ENCODE data around the gene SUMO3. TPM values are rescaled to one million over a fixed set of nuclear protein-coding genes. Genes with fewer than 3 reads are reported as not detected.

SUMO3 gene
- total and polyA plus RNA-seq, 2 of the 8 experiments (the other 6 are each of a cell fraction or from before 2014, with no cell fraction given): 96.8 to 101 TPM

GRCh38 chr21:44867464-44867863, 49.6 kb upstream of the SUMO3 start:
- Histone ChIP-seq H4K91ac (replicated peaks; ENCODE audit: insufficient read length, low read length) (no peak overlapping the region), H3K9me3 (ENCODE audit: insufficient read depth in 2 of 2, low read depth in 1 of 2, low read length in 1 of 2) (no peaks in the 10 kb centered on the region), H2BK15ac (ENCODE audit: low read length) (no peak overlapping the region), H3K36me3 (ENCODE audit: control insufficient read depth in 2 of 4, insufficient read depth in 4 of 4, low read length in 3 of 4) (peaks cover 5 to 8% (median 7%) of the 10 kb centered on the region in 4 experiments; a peak in 7 of 8 replicates), H2BK20ac (ENCODE audit: low read length) (no peak overlapping the region), H3K18ac (ENCODE audit: extremely low read depth, low read length) (no peak overlapping the region), H3K79me2 (ENCODE audit: control insufficient read depth in 1 of 2, insufficient read depth in 2 of 2, low read length in 2 of 2) (peaks cover 54 to 97% of the 10 kb centered on the region in 2 experiments), H2BK5ac (ENCODE audit: low read depth, low read length) (no peak overlapping the region), H3K4ac (replicated peaks; ENCODE audit: insufficient read length, low read depth, low read length) (no peak overlapping the region), H3K56ac (replicated peaks; ENCODE audit: insufficient read length, low read depth, low read length) (no peak overlapping the region), H3K27me3 (replicated peaks in 1 of 4; ENCODE audit: control insufficient read depth in 3 of 4, extremely low read depth in 1 of 4, insufficient read depth in 3 of 4, low read length in 3 of 4) (no peaks in the 10 kb centered on the region; a peak in 1 of 7 replicates), H2AK5ac (ENCODE audit: low read depth, low read length) (no peak overlapping the region), H2BK120ac (replicated peaks; ENCODE audit: low read depth, low read length) (no peak overlapping the region), H3K9ac (replicated peaks in 1 of 4; ENCODE audit: extremely low read depth in 1 of 4, low read depth in 3 of 4, low read length in 3 of 4) (no peak overlapping the region), H3K27ac (ENCODE audit: low read depth, low read length) (no peak overlapping the region), H4K20me1 (replicated peaks in 1 of 2; ENCODE audit: control insufficient read depth in 1 of 2, insufficient read depth in 2 of 2, low read length in 2 of 2) (peaks cover 25 to 59% of the 10 kb centered on the region in 2 experiments), H4K5ac (ENCODE audit: insufficient read length, low read depth, low read length) (no peak overlapping the region), H3K4me1 (replicated peaks in 1 of 4; ENCODE audit: control insufficient read depth in 3 of 4, insufficient read depth in 4 of 4, low read length in 3 of 4) (peaks cover 6 to 16% (median 13%) of the 10 kb centered on the region in 4 experiments), H3K4me3 (ENCODE audit: extremely low read depth in 1 of 4, insufficient read depth in 2 of 4, low read depth in 3 of 4, low read length in 4 of 4) (no peak overlapping the region), H4K8ac (ENCODE audit: extremely low read depth, insufficient read depth, low read length) (no peak overlapping the region), H3K79me1 (ENCODE audit: low read depth, low read length) (peaks cover 36% of the 10 kb centered on the region), H2AFZ (ENCODE audit: low read length) (no peak overlapping the region), H3K4me2 (ENCODE audit: insufficient read depth in 1 of 2, low read depth in 2 of 2, low read length in 2 of 2) (peak overlapping the region in 1 of 2 experiments; percentile 26; a peak in 1 of 4 replicates), H3K23ac (ENCODE audit: insufficient read length) (no peak overlapping the region), H2BK12ac (ENCODE audit: low read depth, low read length) (no peak overlapping the region), H3K14ac (ENCODE audit: insufficient read length) (no peak overlapping the region), H3K23me2 (ENCODE audit: low read depth, low read length) (peaks cover 9% of the 10 kb centered on the region; the same call in 1 of the 2 replicates)
- FAIRE-seq (no peak), DNase-seq (ENCODE audit: low read depth in 1 of 2, low spot score in 2 of 2) (no peak)
- WGBS, 2 experiments (ENCODE audit: extremely low coverage in 1 of 2, insufficient coverage in 1 of 2, insufficient read length in 1 of 2, insufficient replicate concordance in 2 of 2, low coverage in 1 of 2, low lambda C conversion rate in 2 of 2, missing lambda C conversion rate in 1 of 2): 82% methylated on average over 14 of the region's 15 CpGs; no CpG with 5 or more reads in 1 of the 2 experiments
- ChIA-PET POLR2A (ENCODE audit: partially characterized antibody) (interaction anchor here (0.7 kb wide), 1 partner anchor 59 kb away, joined by 3 read pairs; no protein-coding TSS in a partner anchor), CTCF (ENCODE audit: partially characterized antibody) (no interaction called here)
- TF ChIP-seq SIX5 (IDR thresholded peaks at IDR 0.05; ENCODE audit: low read depth, low read length) (no peak), HDAC2 (IDR thresholded peaks at IDR 0.05; ENCODE audit: borderline replicate concordance in 1 of 2, low read depth in 2 of 2, low read length in 2 of 2) (no peak), POLR2AphosphoS5 (IDR thresholded peaks at IDR 0.05; ENCODE audit: low read depth, low read length) (no peak), GABPA (IDR thresholded peaks at IDR 0.05; ENCODE audit: borderline replicate concordance, insufficient read depth, low read length) (no peak), YY1 (IDR thresholded peaks at IDR 0.05; ENCODE audit: low read depth, low read length) (no peak), CEBPB (IDR thresholded peaks at IDR 0.05; ENCODE audit: low read depth, low read length) (no peak), HDAC6 (IDR thresholded peaks at IDR 0.05; ENCODE audit: low read depth, low read length) (no peak), SP4 (IDR thresholded peaks at IDR 0.05; ENCODE audit: low read length) (no peak), NRF1 (IDR thresholded peaks at IDR 0.05; ENCODE audit: low read depth, low read length) (no peak), BCL11A (IDR thresholded peaks at IDR 0.05; ENCODE audit: low read depth in 2 of 2, low read length in 2 of 2) (no peak), BRCA1 (IDR thresholded peaks at IDR 0.05; ENCODE audit: low read depth, low read length) (no peak), SIN3A (conservative IDR thresholded peaks at IDR 0.05 in 1 of 2, IDR thresholded peaks at IDR 0.05 in 1 of 2; ENCODE audit: low read depth in 1 of 2, low read length in 2 of 2) (no peak), EZH2 (IDR thresholded peaks at IDR 0.05; ENCODE audit: low read depth, low read length, severe bottlenecking) (no peak), TEAD4 (IDR thresholded peaks at IDR 0.05; ENCODE audit: low read depth, low read length) (no peak), RBBP5 (IDR thresholded peaks at IDR 0.05; ENCODE audit: borderline replicate concordance, low read depth, low read length) (no peak)
